Measurements from ENCODE around the gene PI4KA. TPM values are rescaled to one million over a fixed set of nuclear protein-coding genes. Genes with fewer than 3 reads are reported as not detected.
A peak's percentile ranks its signal among the peaks of the same experiment; 100 is the strongest.

Gene PI4KA
- total and polyA plus RNA-seq, 9 donors = 21.1 to 48.1 (median 35.5) TPM

DNA sequence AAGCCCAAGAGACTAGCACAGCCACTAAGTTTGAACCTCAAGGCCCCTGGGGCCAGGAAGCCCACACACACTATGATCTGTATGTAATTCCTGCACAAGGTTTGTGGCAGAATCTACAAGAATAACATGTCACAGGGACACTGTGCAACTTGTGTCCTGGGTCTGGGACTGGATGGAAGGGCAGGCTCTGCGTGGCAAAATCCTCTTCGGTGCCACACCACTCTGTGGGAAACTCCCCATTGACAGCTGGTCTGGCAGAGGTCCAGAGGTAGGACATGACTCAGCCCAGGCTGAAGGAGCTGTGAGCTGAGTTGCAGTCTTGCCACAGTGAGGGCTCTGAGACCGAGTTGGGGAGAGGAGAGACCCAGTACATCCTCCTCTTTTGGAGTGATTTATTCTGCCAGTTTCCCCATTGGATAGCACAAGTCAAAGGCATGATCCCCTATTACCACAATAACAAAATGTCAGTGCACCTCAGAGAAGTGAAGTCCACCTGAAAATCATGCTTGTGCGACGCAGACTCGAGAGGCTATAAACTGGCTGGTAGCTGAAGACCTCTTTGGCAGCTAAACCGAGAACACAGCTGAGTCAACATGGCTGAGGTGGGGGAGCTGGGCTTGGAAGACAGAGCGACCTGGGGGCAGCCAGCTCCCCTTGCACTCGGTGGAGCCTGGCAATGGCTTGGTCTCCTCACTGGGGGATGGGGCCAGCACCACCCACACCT lies 108.0 kb downstream of the PI4KA start:
- no peaks in the 10 kb centered on the region for H3K27me3 ChIP-seq (ENCODE audit: control insufficient read depth, insufficient read depth, low read length)
- WGBS (ENCODE audit: insufficient coverage) = 79% methylated on average over 8 of the region's 9 CpGs
- DNase-seq = peak; percentile 78
- no peak overlapping the region for H3K4me3 ChIP-seq (ENCODE audit: low read length)
- peaks cover 53% of the 10 kb centered on the region for H3K36me3 ChIP-seq (ENCODE audit: control insufficient read depth, insufficient read depth, low read length)
- H3K4me1 ChIP-seq (ENCODE audit: control insufficient read depth, insufficient read depth, low read length) = peaks cover 29% of the 10 kb centered on the region
- H3K9me3 ChIP-seq (replicated peaks; ENCODE audit: control insufficient read depth, low read depth, low read length) = no peaks in the 10 kb centered on the region
- H3K27ac ChIP-seq (ENCODE audit: low read length) = peak overlapping the region; percentile 42

DNA sequence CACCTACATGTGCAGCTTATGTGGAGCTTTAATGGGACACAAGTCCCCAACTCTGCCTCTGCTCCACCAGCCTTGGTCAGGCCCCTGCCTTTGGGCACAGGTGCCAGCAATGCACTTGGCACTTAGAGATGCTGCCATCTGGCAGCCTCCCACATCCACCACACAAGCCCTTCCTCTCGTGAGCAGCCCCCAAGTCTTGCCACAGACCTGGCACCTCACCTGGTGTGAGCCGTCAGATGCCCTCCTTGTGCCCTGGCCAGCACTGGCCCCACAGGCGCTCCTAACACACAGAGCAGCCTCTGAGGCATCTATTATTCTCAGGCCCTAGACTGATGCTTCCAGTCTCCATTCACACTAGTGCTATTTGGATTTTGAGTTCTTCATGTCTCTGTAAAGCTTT lies 109.2 kb downstream of the PI4KA start:
- no peak overlapping the region for H3K27ac ChIP-seq (ENCODE audit: low read length)
- no peaks in the 10 kb centered on the region for H3K27me3 ChIP-seq (ENCODE audit: control insufficient read depth, insufficient read depth, low read length)
- peaks cover 53% of the 10 kb centered on the region for H3K36me3 ChIP-seq (ENCODE audit: control insufficient read depth, insufficient read depth, low read length)
- peaks cover 29% of the 10 kb centered on the region for H3K4me1 ChIP-seq (ENCODE audit: control insufficient read depth, insufficient read depth, low read length)
- no peaks in the 10 kb centered on the region for H3K9me3 ChIP-seq (replicated peaks; ENCODE audit: control insufficient read depth, low read depth, low read length)
- 60% methylated on average over 2 of the region's 3 CpGs for WGBS (ENCODE audit: insufficient coverage)
- no peak overlapping the region for H3K4me3 ChIP-seq (ENCODE audit: low read length)
- DNase-seq = no peak

DNA sequence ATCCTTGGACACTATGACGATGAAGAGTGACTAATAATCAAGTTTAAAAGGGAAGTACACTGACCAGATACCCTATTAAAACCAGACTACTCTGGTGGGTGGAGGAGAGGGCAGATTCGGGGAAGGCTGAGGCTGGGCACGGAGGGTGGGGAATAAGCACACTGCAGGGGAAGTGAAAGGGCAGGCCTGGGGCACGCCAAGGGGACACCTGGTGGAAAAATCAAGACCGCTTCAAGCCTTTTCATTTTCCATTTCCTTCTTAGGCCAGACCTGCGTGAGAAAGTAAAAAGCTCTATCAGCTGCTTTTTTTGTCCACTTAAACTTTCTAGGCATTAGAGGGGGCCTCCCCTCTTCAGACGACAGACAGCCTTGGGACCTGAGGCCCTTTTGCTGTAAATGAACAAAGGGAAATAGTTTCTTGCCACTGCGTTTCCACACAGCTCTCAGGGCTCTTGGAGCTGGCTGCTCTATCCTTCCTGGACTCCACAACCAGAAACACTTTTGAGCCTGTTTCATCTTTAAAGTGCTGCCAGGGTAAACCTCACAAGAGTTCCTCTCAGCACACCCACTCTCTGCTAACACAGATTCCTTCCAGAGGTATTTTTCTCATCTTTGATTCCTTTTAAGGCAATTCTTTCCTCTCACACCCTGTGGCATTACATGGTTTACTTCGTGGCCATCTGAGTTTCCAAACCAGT lies 109.7 kb downstream of the PI4KA start:
- H3K4me3 ChIP-seq (ENCODE audit: low read length) = no peak overlapping the region
- no peaks in the 10 kb centered on the region for H3K27me3 ChIP-seq (ENCODE audit: control insufficient read depth, insufficient read depth, low read length)
- H3K36me3 ChIP-seq (ENCODE audit: control insufficient read depth, insufficient read depth, low read length) = peaks cover 52% of the 10 kb centered on the region
- DNase-seq = peak; percentile 58
- H3K9me3 ChIP-seq (replicated peaks; ENCODE audit: control insufficient read depth, low read depth, low read length) = no peaks in the 10 kb centered on the region
- 37% methylated on average over 5 of the region's 9 CpGs for WGBS (ENCODE audit: insufficient coverage)
- peak overlapping the region; percentile 35 for H3K27ac ChIP-seq (ENCODE audit: low read length)
- H3K4me1 ChIP-seq (ENCODE audit: control insufficient read depth, insufficient read depth, low read length) = peaks cover 29% of the 10 kb centered on the region

DNA sequence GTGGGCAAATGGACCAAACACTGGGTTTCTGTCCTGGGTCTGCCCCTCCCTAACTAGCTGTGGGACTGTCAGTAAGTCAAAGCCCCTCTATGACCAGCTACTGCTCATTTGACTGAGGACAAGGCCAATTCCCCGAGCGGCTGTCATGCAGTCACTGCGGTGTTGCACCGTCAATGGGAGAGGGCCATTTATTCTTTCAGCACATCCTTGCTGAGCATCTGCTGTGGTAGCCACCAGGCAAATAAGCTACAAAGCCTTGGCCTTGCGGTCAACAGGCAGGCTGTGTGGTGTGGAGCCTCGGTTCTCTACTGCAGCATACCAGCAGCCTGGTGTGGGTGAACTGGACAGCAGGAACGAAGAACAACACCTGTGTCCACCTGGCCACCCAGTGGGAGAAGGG lies 110.5 kb downstream of the PI4KA start:
- 91% methylated on average over 7 of the region's 7 CpGs for WGBS (ENCODE audit: insufficient coverage)
- H3K36me3 ChIP-seq (ENCODE audit: control insufficient read depth, insufficient read depth, low read length) = peaks cover 53% of the 10 kb centered on the region

DNA sequence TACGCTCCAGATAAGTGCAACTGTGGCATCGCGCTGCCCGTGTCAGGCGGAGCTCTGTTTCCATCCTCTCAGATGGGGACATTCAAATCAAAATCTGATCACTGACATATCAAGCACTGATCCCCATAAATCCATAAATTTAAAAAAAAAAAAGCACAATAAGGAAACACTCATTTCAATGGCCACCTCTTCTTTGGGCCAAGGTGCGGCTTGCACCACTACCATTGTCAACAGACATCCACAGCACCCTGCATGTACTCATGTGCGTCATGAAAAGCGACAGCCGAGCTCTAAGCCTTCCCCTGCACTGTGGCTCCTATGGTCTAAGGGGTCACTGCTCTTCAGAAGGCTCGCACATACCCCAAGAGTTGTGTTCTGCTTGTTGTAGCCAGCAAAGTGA lies 111.4 kb downstream of the PI4KA start:
- Histone ChIP-seq H3K36me3 (ENCODE audit: control insufficient read depth, insufficient read depth, low read length) (peaks cover 52% of the 10 kb centered on the region), H3K9me3 (replicated peaks; ENCODE audit: control insufficient read depth, low read depth, low read length) (no peaks in the 10 kb centered on the region), H3K4me3 (ENCODE audit: low read length) (no peak overlapping the region), H3K27ac (ENCODE audit: low read length) (no peak overlapping the region), H3K27me3 (ENCODE audit: control insufficient read depth, insufficient read depth, low read length) (no peaks in the 10 kb centered on the region), H3K4me1 (ENCODE audit: control insufficient read depth, insufficient read depth, low read length) (peaks cover 29% of the 10 kb centered on the region)
- 95% methylated on average over 10 of the region's 10 CpGs for WGBS (ENCODE audit: insufficient coverage)
- DNase-seq = no peak

More for the DNA sequence above, 110.5 kb downstream of the PI4KA start:
- Histone ChIP-seq H3K27me3 (ENCODE audit: control insufficient read depth, insufficient read depth, low read length) (no peaks in the 10 kb centered on the region), H3K4me1 (ENCODE audit: control insufficient read depth, insufficient read depth, low read length) (peaks cover 29% of the 10 kb centered on the region), H3K4me3 (ENCODE audit: low read length) (no peak overlapping the region), H3K9me3 (replicated peaks; ENCODE audit: control insufficient read depth, low read depth, low read length) (no peaks in the 10 kb centered on the region), H3K27ac (ENCODE audit: low read length) (peak overlapping the region; percentile 35)
- no peak for DNase-seq

DNA sequence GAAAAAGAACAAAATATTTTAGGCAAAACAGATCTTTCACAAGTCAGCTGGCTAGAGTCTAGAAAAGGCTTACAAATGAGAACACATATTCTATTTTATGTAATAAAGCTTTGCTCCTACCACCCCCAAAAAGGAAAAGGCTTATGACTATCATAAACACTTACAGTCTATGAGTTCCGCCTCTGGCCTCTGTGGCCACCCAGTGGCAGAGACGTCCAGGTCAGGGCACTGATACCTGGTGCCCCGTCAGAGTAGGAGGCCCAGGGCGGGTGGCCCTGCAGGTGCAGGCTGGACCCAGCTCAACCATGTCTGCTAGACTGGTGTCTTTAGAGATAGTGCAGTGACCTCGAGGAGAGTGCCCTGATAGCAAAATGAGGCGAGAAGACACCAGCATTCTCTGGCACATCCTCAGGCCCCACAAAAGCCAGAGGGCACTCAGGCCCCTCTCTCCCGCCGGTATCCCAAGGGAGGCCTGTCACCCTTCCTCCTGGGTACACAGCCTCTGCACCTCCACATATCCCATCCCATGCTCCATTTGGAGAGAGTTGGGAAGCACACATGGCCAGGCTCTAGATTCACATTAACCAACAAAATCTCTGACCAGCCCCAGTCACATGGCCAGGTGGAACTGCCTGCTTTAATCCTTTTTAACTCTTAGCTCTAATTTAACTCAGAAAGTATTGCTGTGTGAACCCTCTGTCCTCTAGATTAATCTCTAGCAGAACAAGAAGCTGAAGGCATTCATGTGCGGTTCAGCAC lies 112.0 kb downstream of the PI4KA start:
- 90% methylated on average over 7 of the region's 9 CpGs for WGBS (ENCODE audit: insufficient coverage)
- Histone ChIP-seq H3K27ac (ENCODE audit: low read length) (no peak overlapping the region), H3K4me1 (ENCODE audit: control insufficient read depth, insufficient read depth, low read length) (peaks cover 24% of the 10 kb centered on the region), H3K9me3 (replicated peaks; ENCODE audit: control insufficient read depth, low read depth, low read length) (no peaks in the 10 kb centered on the region), H3K36me3 (ENCODE audit: control insufficient read depth, insufficient read depth, low read length) (peaks cover 52% of the 10 kb centered on the region), H3K27me3 (ENCODE audit: control insufficient read depth, insufficient read depth, low read length) (no peaks in the 10 kb centered on the region), H3K4me3 (ENCODE audit: low read length) (no peak overlapping the region)
- DNase-seq = no peak

DNA sequence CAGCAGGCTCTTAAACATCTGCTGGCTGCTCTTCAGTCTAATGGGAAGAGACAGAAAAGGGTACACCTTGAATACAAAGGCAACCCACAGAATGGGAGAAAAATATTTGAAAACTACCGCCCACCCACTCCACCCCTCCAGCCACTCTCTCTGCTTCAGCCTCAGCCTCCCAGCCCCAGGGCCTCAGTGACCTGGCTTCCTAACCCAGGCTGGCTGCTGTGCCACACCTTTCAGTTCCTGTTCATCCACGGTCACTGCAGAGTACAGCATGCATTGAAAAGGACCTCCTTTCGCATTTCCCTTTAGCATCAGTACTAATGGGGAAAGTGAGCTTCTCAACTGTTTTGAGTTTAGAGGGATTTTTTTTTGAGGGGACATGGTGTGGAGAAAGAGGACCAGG lies 113.5 kb downstream of the PI4KA start:
- no CpG with 5 or more reads among the region's 3 CpGs for WGBS (ENCODE audit: insufficient coverage)
- DNase-seq = no peak
- no peak overlapping the region for H3K4me3 ChIP-seq (ENCODE audit: low read length)
- no peak overlapping the region for H3K27ac ChIP-seq (ENCODE audit: low read length)
- no peaks in the 10 kb centered on the region for H3K27me3 ChIP-seq (ENCODE audit: control insufficient read depth, insufficient read depth, low read length)
- H3K4me1 ChIP-seq (ENCODE audit: control insufficient read depth, insufficient read depth, low read length) = peaks cover 9% of the 10 kb centered on the region
- H3K36me3 ChIP-seq (ENCODE audit: control insufficient read depth, insufficient read depth, low read length) = peaks cover 43% of the 10 kb centered on the region
- H3K9me3 ChIP-seq (replicated peaks; ENCODE audit: control insufficient read depth, low read depth, low read length) = peaks cover 2% of the 10 kb centered on the region

DNA sequence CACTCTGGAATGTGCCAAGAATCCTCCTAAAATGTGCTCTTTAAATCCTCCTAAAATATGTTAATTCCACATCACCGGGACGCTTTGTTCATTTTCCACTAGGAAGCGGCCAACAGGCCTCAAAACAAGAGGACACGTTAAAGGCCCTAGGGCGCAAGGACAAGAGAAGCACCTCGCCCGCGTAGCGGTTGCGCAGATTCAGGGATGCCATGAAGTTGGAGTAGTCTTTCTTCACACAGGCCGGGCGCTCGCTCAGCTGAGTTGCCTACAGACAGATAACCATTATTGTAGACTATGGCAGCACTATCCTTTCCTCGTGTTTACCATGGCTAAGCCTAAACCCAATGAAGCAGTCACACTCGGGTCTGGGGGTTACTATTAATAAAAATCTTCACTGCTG lies 114.2 kb downstream of the PI4KA start:
- H3K4me3 ChIP-seq (ENCODE audit: low read length) = no peak overlapping the region
- peaks cover 38% of the 10 kb centered on the region for H3K36me3 ChIP-seq (ENCODE audit: control insufficient read depth, insufficient read depth, low read length)
- 91% methylated on average over 9 of the region's 15 CpGs for WGBS (ENCODE audit: insufficient coverage)
- peaks cover 2% of the 10 kb centered on the region for H3K9me3 ChIP-seq (replicated peaks; ENCODE audit: control insufficient read depth, low read depth, low read length)
- H3K4me1 ChIP-seq (ENCODE audit: control insufficient read depth, insufficient read depth, low read length) = peaks cover 2% of the 10 kb centered on the region
- no peak overlapping the region for H3K27ac ChIP-seq (ENCODE audit: low read length)
- no peak for DNase-seq
- no peaks in the 10 kb centered on the region for H3K27me3 ChIP-seq (ENCODE audit: control insufficient read depth, insufficient read depth, low read length)

DNA sequence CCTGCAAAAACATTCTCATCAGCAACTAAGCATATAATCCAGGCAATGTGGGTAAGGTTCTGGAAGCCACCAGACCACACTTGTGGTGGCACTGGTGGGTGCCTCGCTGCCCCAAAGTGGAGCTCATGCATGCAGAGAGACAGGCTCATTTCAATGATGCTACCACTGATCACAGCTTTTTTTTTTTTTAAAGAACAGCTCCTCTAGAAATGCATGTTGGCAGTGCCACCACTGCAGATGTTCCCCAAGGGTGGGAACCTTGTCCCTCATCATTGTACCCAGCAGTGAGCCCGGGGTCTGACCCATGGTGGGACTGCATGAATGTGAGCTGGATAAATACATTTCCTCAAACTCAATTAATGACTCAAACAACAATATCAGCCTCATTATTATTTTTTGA lies 115.8 kb downstream of the PI4KA start:
- Histone ChIP-seq H3K4me3 (ENCODE audit: low read length) (no peak overlapping the region), H3K4me1 (ENCODE audit: control insufficient read depth, insufficient read depth, low read length) (no peaks in the 10 kb centered on the region), H3K27me3 (ENCODE audit: control insufficient read depth, insufficient read depth, low read length) (no peaks in the 10 kb centered on the region), H3K36me3 (ENCODE audit: control insufficient read depth, insufficient read depth, low read length) (peaks cover 41% of the 10 kb centered on the region), H3K9me3 (replicated peaks; ENCODE audit: control insufficient read depth, low read depth, low read length) (peaks cover 2% of the 10 kb centered on the region), H3K27ac (ENCODE audit: low read length) (no peak overlapping the region)
- 83% methylated on average over 1 of the region's 2 CpGs for WGBS (ENCODE audit: insufficient coverage)
- no peak for DNase-seq
